ENCODE results near the gene ROBO2. TPM values are rescaled to one million over a fixed set of nuclear protein-coding genes. Genes with fewer than 3 reads are reported as not detected.
A peak's percentile ranks its signal among the peaks of the same experiment; 100 is the strongest.

ROBO2 gene
- total RNA-seq, 1 donor from 2014 or later = 330 TPM

DNA sequence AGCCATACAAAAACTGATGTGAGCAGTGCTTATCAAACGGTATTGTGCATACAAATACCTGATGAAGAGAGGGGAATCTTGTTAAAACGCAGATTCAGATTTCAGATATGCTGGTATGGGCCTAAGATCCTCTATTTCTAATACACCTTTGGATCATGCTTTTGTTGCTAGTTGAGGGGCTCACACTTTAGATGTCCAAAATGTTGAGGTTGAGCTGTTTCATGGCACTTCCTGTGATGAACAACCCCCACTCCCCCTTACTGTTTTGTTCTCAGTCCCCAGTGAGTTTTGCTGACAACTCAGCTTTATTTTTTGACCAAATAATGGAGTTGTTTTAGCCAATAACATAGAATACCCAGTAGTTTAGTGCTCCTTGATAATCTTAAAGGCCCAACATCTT is 53.2 kb downstream of the ROBO2 start:
- TF ChIP-seq, protein P1, sequence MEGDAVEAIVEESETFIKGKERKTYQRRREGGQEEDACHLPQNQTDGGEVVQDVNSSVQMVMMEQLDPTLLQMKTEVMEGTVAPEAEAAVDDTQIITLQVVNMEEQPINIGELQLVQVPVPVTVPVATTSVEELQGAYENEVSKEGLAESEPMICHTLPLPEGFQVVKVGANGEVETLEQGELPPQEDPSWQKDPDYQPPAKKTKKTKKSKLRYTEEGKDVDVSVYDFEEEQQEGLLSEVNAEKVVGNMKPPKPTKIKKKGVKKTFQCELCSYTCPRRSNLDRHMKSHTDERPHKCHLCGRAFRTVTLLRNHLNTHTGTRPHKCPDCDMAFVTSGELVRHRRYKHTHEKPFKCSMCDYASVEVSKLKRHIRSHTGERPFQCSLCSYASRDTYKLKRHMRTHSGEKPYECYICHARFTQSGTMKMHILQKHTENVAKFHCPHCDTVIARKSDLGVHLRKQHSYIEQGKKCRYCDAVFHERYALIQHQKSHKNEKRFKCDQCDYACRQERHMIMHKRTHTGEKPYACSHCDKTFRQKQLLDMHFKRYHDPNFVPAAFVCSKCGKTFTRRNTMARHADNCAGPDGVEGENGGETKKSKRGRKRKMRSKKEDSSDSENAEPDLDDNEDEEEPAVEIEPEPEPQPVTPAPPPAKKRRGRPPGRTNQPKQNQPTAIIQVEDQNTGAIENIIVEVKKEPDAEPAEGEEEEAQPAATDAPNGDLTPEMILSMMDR (IDR thresholded peaks at IDR 0.05; ENCODE audit: partially characterized antibody, unreplicated experiment) = no peak

GRCh38 chr3:77096145-77096544 is 56.2 kb downstream of the ROBO2 start:
- TF ChIP-seq, protein P1 (IDR thresholded peaks at IDR 0.05; ENCODE audit: partially characterized antibody, unreplicated experiment) = no peak
- no peaks in the 10 kb centered on the region for H3K9me3 Mint-ChIP-seq (ENCODE audit: unreplicated experiment)
- H3K4me1 Mint-ChIP-seq (ENCODE audit: low read depth, unreplicated experiment) = peaks cover 28% of the 10 kb centered on the region
- H3K27me3 Mint-ChIP-seq (ENCODE audit: unreplicated experiment) = no peaks in the 10 kb centered on the region
- H3K36me3 Mint-ChIP-seq (ENCODE audit: unreplicated experiment) = no peaks in the 10 kb centered on the region
- H3K4me3 Mint-ChIP-seq (ENCODE audit: unreplicated experiment) = no peak overlapping the region
- no peak overlapping the region for H3K27ac Mint-ChIP-seq (ENCODE audit: unreplicated experiment)
- no peak for DNase-seq

More for the DNA sequence above, 53.2 kb downstream of the ROBO2 start:
- Mint-ChIP-seq H3K27me3 (ENCODE audit: unreplicated experiment) (peaks cover 2% of the 10 kb centered on the region), H3K4me3 (ENCODE audit: unreplicated experiment) (no peak overlapping the region), H3K4me1 (ENCODE audit: low read depth, unreplicated experiment) (peaks cover 29% of the 10 kb centered on the region), H3K9me3 (ENCODE audit: unreplicated experiment) (no peaks in the 10 kb centered on the region), H3K27ac (ENCODE audit: unreplicated experiment) (no peak overlapping the region), H3K36me3 (ENCODE audit: unreplicated experiment) (no peaks in the 10 kb centered on the region)
- no peak for DNase-seq

GRCh38 chr3:77096966-77097890 is 57.3 kb downstream of the ROBO2 start:
- H3K4me3 Mint-ChIP-seq (ENCODE audit: unreplicated experiment) = no peak overlapping the region
- H3K36me3 Mint-ChIP-seq (ENCODE audit: unreplicated experiment) = no peaks in the 10 kb centered on the region
- no peaks in the 10 kb centered on the region for H3K9me3 Mint-ChIP-seq (ENCODE audit: unreplicated experiment)
- DNase-seq = no peak
- H3K4me1 Mint-ChIP-seq (ENCODE audit: low read depth, unreplicated experiment) = peaks cover 36% of the 10 kb centered on the region
- peaks cover 2% of the 10 kb centered on the region for H3K27me3 Mint-ChIP-seq (ENCODE audit: unreplicated experiment)
- TF ChIP-seq, protein P1 (IDR thresholded peaks at IDR 0.05; ENCODE audit: partially characterized antibody, unreplicated experiment) = no peak
- no peak overlapping the region for H3K27ac Mint-ChIP-seq (ENCODE audit: unreplicated experiment)

DNA sequence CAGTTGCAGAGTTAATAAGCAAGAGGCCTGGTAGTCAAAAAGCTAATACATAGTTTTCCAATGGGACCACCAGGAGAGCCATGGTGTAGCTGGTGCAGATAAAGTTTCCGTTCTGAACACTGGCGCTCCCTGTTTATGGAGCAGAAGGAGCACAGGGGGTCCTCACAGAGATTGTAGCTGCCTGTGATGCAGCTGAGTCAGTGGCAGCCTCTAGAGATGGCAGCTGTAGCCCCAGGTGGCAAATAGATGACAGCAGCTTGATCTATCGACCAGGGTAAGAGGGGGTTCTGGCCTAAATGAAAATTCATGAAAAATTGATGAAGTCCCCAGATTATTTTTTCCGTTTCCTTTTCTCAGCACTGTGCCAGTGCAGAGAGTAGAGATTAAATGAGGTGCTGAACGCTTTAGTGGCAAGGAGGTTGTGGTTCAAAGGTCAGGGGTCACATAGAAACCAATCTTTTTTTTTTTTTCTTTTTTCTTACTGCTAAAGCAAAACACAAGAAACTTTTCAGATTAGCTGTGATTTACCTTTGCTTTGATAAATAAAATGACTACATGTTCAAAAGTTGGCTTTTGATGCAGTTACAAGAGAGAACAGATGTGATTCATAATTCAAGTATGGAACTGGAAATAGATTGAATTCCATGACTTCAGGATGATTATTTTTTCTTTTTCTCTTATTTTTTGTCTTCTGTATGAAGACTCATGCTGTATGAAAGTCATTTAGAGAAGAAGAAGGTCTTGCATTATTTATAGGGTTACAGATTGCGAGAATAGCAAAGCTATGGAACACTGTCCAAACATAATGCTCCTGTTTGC is 63.3 kb downstream of the ROBO2 start:
- Mint-ChIP-seq H3K27me3 (ENCODE audit: unreplicated experiment) (peaks cover 9% of the 10 kb centered on the region), H3K4me3 (ENCODE audit: unreplicated experiment) (peak overlapping the region; percentile 56), H3K9me3 (ENCODE audit: unreplicated experiment) (peaks cover 5% of the 10 kb centered on the region), H3K4me1 (ENCODE audit: low read depth, unreplicated experiment) (peaks cover 46% of the 10 kb centered on the region), H3K36me3 (ENCODE audit: unreplicated experiment) (no peaks in the 10 kb centered on the region), H3K27ac (ENCODE audit: unreplicated experiment) (peak overlapping the region; percentile 87)
- TF ChIP-seq, protein P1 (IDR thresholded peaks at IDR 0.05; ENCODE audit: partially characterized antibody, unreplicated experiment) = no peak
- peak; percentile 81 for DNase-seq
